ENCODE results near the gene PIGN. TPM values are rescaled to one million over a fixed set of nuclear protein-coding genes. Genes with fewer than 3 reads are reported as not detected.

PIGN gene
- total and polyA plus RNA-seq, 2 donors (not counting 1 experiment from before 2014, with no cell fraction given): 2.7 to 37.3 TPM

DNA sequence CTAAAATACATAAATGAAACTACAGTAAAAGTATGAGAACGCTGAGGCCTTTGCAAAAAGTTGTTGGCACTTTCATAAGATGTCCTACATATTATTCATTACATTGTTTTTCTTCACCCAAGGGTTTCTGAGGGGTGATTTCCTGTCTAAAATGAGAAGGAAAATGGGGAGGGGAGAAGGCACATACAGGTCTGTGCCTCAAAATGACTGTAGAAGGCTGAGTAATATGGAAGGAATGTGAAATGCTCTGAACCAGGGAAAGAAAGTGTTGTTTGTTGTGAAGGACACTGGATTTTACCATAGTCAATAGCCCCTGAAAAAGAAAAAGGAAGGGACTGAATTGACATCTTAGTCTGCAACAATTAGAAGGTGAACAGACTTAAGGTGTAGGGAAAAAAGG lies 194.6 kb downstream of the PIGN start:
- Histone ChIP-seq H3K4me3 (ENCODE audit: control extremely low read depth in 1 of 5, extremely low read depth in 1 of 5, insufficient read depth in 1 of 5, low read depth in 2 of 5, low read length in 4 of 5) (no peak overlapping the region), H3K36me3 (replicated peaks in 1 of 2; ENCODE audit: control extremely low read depth in 1 of 2, control insufficient read depth in 1 of 2, extremely low read depth in 1 of 2, insufficient read depth in 2 of 2, low read length in 1 of 2) (no peaks in the 10 kb centered on the region), H3K27ac (ENCODE audit: low read length in 2 of 2) (no peak overlapping the region), H3K4me1 (ENCODE audit: control insufficient read depth in 2 of 2, insufficient read depth in 2 of 2, low read length in 2 of 2) (no peaks in the 10 kb centered on the region), H2AFZ (ENCODE audit: insufficient read depth, low read depth, low read length, poor library complexity, severe bottlenecking) (no peak overlapping the region), H3K9me3 (ENCODE audit: control extremely low read depth in 1 of 3, control insufficient read depth in 2 of 3, insufficient read depth in 1 of 3, low read length in 2 of 3) (no peaks in the 10 kb centered on the region), H3K27me3 (replicated peaks in 1 of 4; ENCODE audit: control extremely low read depth in 1 of 4, control insufficient read depth in 3 of 4, insufficient read depth in 4 of 4, low read length in 3 of 4) (peaks cover 0 to 9% (median 0%) of the 10 kb centered on the region in 4 experiments), H4K20me1 (ENCODE audit: control insufficient read depth, insufficient read depth, low read length, poor library complexity, severe bottlenecking) (no peaks in the 10 kb centered on the region), H3K4me2 (replicated peaks; ENCODE audit: low read depth, low read length, poor library complexity, severe bottlenecking) (no peak overlapping the region), H3K9ac (ENCODE audit: low read length) (no peak overlapping the region), H3K79me2 (ENCODE audit: control insufficient read depth, insufficient read depth, low read length) (no peaks in the 10 kb centered on the region)
- no peak for ATAC-seq (ENCODE audit: low read depth)
- intact Hi-C loops (cut with micrococcal nuclease): no loop called here
- no peaks in the 10 kb centered on the region for H3K4me1 Mint-ChIP-seq
- H3K9me3 Mint-ChIP-seq (ENCODE audit: insufficient read depth): no peaks in the 10 kb centered on the region
- H3K27ac Mint-ChIP-seq: no peak overlapping the region
- ChIA-PET POLR2A (no interaction called here), CTCF (no interaction called here)
- TF ChIP-seq, protein P1, sequence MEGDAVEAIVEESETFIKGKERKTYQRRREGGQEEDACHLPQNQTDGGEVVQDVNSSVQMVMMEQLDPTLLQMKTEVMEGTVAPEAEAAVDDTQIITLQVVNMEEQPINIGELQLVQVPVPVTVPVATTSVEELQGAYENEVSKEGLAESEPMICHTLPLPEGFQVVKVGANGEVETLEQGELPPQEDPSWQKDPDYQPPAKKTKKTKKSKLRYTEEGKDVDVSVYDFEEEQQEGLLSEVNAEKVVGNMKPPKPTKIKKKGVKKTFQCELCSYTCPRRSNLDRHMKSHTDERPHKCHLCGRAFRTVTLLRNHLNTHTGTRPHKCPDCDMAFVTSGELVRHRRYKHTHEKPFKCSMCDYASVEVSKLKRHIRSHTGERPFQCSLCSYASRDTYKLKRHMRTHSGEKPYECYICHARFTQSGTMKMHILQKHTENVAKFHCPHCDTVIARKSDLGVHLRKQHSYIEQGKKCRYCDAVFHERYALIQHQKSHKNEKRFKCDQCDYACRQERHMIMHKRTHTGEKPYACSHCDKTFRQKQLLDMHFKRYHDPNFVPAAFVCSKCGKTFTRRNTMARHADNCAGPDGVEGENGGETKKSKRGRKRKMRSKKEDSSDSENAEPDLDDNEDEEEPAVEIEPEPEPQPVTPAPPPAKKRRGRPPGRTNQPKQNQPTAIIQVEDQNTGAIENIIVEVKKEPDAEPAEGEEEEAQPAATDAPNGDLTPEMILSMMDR (IDR thresholded peaks at IDR 0.05): no peak
- TF ChIP-seq EZH2 (IDR thresholded peaks at IDR 0.05; ENCODE audit: borderline replicate concordance, insufficient read depth, low read depth, low read length, poor library complexity, severe bottlenecking): no peak
- no peak for DNase-seq
- WGBS (ENCODE audit: insufficient coverage): no CpG with 5 or more reads among the region's 1 CpG
- peaks cover 16% of the 10 kb centered on the region for H3K27me3 Mint-ChIP-seq
- no peak overlapping the region for H3K4me3 Mint-ChIP-seq

DNA sequence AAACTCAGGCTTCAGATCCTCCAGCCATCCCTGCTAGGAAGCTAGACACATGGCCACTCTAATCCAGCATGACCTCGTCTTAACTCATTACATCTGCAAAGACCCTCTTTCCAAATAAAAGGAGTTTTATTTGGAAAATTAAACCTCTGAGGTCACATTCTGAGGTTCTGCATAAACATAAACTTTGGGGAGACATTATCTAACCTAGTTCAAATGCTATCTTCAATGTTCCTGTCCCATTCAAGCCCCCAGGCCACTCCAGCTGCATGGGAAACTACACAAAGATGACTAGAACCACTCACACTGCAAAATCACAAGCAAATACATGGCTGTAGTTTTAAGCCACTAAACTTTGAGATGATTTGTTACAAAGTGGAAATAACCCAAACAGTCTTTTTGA lies 195.0 kb downstream of the PIGN start:
- Mint-ChIP-seq H3K27me3 (peaks cover 14% of the 10 kb centered on the region), H3K4me3 (no peak overlapping the region), H3K9me3 (ENCODE audit: insufficient read depth) (no peaks in the 10 kb centered on the region), H3K4me1 (no peaks in the 10 kb centered on the region), H3K27ac (no peak overlapping the region)
- H3K79me2 ChIP-seq (ENCODE audit: control insufficient read depth, insufficient read depth, low read length): no peaks in the 10 kb centered on the region
- H2AFZ ChIP-seq (ENCODE audit: insufficient read depth, low read depth, low read length, poor library complexity, severe bottlenecking): no peak overlapping the region
- no peak overlapping the region for H3K4me3 ChIP-seq (ENCODE audit: control extremely low read depth in 1 of 5, extremely low read depth in 1 of 5, insufficient read depth in 1 of 5, low read depth in 2 of 5, low read length in 4 of 5)
- no peaks in the 10 kb centered on the region for H3K36me3 ChIP-seq (replicated peaks in 1 of 2; ENCODE audit: control extremely low read depth in 1 of 2, control insufficient read depth in 1 of 2, extremely low read depth in 1 of 2, insufficient read depth in 2 of 2, low read length in 1 of 2)
- intact Hi-C loops (cut with micrococcal nuclease): no loop called here
- ChIA-PET CTCF (no interaction called here), POLR2A (no interaction called here)
- H4K20me1 ChIP-seq (ENCODE audit: control insufficient read depth, insufficient read depth, low read length, poor library complexity, severe bottlenecking): no peaks in the 10 kb centered on the region
- no peak overlapping the region for H3K27ac ChIP-seq (ENCODE audit: low read length in 2 of 2)
- H3K9ac ChIP-seq (ENCODE audit: low read length): no peak overlapping the region
- TF ChIP-seq EZH2 (IDR thresholded peaks at IDR 0.05; ENCODE audit: borderline replicate concordance, insufficient read depth, low read depth, low read length, poor library complexity, severe bottlenecking): no peak
- TF ChIP-seq, protein P1 (IDR thresholded peaks at IDR 0.05): no peak
- no peak for ATAC-seq (ENCODE audit: low read depth)
- H3K4me1 ChIP-seq (ENCODE audit: control insufficient read depth in 2 of 2, insufficient read depth in 2 of 2, low read length in 2 of 2): no peaks in the 10 kb centered on the region
- peaks cover 0 to 9% (median 0%) of the 10 kb centered on the region in 4 experiments for H3K27me3 ChIP-seq (replicated peaks in 1 of 4; ENCODE audit: control extremely low read depth in 1 of 4, control insufficient read depth in 3 of 4, insufficient read depth in 4 of 4, low read length in 3 of 4)
- H3K4me2 ChIP-seq (replicated peaks; ENCODE audit: low read depth, low read length, poor library complexity, severe bottlenecking): no peak overlapping the region
- DNase-seq: no peak
- WGBS (ENCODE audit: insufficient coverage): no CpG with 5 or more reads among the region's 1 CpG
- no peaks in the 10 kb centered on the region for H3K9me3 ChIP-seq (ENCODE audit: control extremely low read depth in 1 of 3, control insufficient read depth in 2 of 3, insufficient read depth in 1 of 3, low read length in 2 of 3)

Measured in B cell (primary cell).